Spleen (tissue), 7 donors: Measurements from ENCODE around the gene PLAU.

Source experiments
- POLR2A ChIP-seq, 3 donors: fragments of 450-650 bp; IDR thresholded peaks; one replicate each; pipeline ENCODE4 v1.5.1; 2017; ENCODE audit warnings: antibody characterized with exemption in 3 of 3, mild to moderate bottlenecking in 1 of 3
- TF ChIP-seq, protein P1 (sequence below), 11 experiments: fragments of 200-600 bp in 7 of 11; fragments of 450-650 bp in 4 of 11; sonication (generic) in 4 of 11; IDR thresholded peaks in 8 of 11; conservative IDR thresholded peaks in 3 of 11; 1 replicate in 7 of 11; 2 replicates in 4 of 11; pipeline versions ENCODE4 v1.4.0 to v1.8.0; 2016 to 2021; ENCODE audit warnings: antibody characterized with exemption in 11 of 11, inconsistent platforms in 4 of 11, mild to moderate bottlenecking in 1 of 11
- donor health status: DM: no; HTN: no; CAD: no; lungs with moderate emphysema.
- donor health status: DM: no; HTN: no; CAD: no.
- donor health status: DM: no; HTN: no; CAD: no.

DNA sequence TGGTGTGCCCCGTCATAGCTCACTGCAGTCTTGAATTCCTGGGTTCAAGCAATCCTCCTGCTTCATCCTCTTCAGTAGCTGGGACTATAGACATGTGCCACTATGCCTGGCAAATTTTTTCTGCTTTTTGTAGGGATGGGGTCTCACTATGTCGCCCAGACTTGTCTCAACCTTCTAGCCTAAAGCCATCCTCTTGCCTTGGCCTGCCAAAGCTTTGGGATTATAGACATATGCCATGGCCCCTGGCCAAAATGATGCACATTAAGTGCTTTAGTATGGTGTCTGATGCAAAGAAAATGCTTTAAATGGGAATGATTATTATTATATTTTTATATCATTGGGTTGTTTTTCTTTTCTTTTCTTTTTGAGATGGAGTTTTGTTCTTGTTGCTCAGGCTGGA lies 53.8 kb downstream of the PLAU start:
- TF ChIP-seq, protein P1, sequence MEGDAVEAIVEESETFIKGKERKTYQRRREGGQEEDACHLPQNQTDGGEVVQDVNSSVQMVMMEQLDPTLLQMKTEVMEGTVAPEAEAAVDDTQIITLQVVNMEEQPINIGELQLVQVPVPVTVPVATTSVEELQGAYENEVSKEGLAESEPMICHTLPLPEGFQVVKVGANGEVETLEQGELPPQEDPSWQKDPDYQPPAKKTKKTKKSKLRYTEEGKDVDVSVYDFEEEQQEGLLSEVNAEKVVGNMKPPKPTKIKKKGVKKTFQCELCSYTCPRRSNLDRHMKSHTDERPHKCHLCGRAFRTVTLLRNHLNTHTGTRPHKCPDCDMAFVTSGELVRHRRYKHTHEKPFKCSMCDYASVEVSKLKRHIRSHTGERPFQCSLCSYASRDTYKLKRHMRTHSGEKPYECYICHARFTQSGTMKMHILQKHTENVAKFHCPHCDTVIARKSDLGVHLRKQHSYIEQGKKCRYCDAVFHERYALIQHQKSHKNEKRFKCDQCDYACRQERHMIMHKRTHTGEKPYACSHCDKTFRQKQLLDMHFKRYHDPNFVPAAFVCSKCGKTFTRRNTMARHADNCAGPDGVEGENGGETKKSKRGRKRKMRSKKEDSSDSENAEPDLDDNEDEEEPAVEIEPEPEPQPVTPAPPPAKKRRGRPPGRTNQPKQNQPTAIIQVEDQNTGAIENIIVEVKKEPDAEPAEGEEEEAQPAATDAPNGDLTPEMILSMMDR (IDR thresholded peaks at IDR 0.05 in 8 of 11, conservative IDR thresholded peaks at IDR 0.05 in 3 of 11): no peak
- no peak for TF ChIP-seq POLR2A (IDR thresholded peaks at IDR 0.05)
